MM.1S (cell line): ENCODE data around the gene PREX1.

Source experiments
- DNase-seq: peaks from one replicate; pipeline ENCODE4 v3.0.0-alpha.2; 2015
- H2AFZ ChIP-seq: fragments of 300-600 bp; sonication (generic); 2 replicates; pipeline ENCODE4 v1.6.0; 2016; ENCODE audit warnings: antibody characterized with exemption, low read length
- H3F3A ChIP-seq: fragments of 300-600 bp; sonication (generic); 2 replicates; pipeline ENCODE4 v1.6.1; 2016; ENCODE audit warnings: mild to moderate bottlenecking, antibody characterized with exemption, low read length, moderate library complexity, mixed read lengths; ENCODE audit not compliant: insufficient read depth
- H3K27ac ChIP-seq: fragments of 300-600 bp; sonication (generic); 2 replicates; pipeline ENCODE4 v1.5.1; 2016; ENCODE audit warnings: mild to moderate bottlenecking, low read length
- H3K27me3 ChIP-seq: fragments of 300-600 bp; sonication (generic); replicated peaks from 2 replicates; pipeline ENCODE4 v1.6.0; 2016; ENCODE audit warnings: low read length; ENCODE audit not compliant: insufficient read depth
- H3K36me3 ChIP-seq: fragments of 300-600 bp; sonication (generic); replicated peaks from 2 replicates; pipeline ENCODE4 v1.6.1; 2016; ENCODE audit warnings: mild to moderate bottlenecking, low read length, mixed read lengths; ENCODE audit not compliant: insufficient read depth
- H3K4me1 ChIP-seq: fragments of 300-600 bp; sonication (generic); 2 replicates; pipeline ENCODE4 v1.6.1; 2016; ENCODE audit warnings: low read length, mixed read lengths
- H3K4me2 ChIP-seq: fragments of 300-600 bp; sonication (generic); 2 replicates; pipeline ENCODE4 v1.6.0; 2016; ENCODE audit warnings: low read depth, low read length
- H3K4me3 ChIP-seq: fragments of 300-600 bp; sonication (generic); 2 replicates; pipeline ENCODE4 v1.5.1; 2016; ENCODE audit warnings: low read length, mixed read lengths
- H3K79me2 ChIP-seq: fragments of 300-600 bp; sonication (generic); 2 replicates; pipeline ENCODE4 v1.6.1; 2016; ENCODE audit warnings: mixed run types, low read length, mixed read lengths
- H3K9ac ChIP-seq: fragments of 300-600 bp; sonication (generic); 2 replicates; pipeline ENCODE4 v1.6.1; 2016; ENCODE audit warnings: low read length, mixed read lengths
- H3K9me2 ChIP-seq: fragments of 300-600 bp; sonication (generic); replicated peaks from 2 replicates; pipeline ENCODE4 v1.6.1; 2016; ENCODE audit warnings: mild to moderate bottlenecking, low read length, mixed read lengths; ENCODE audit not compliant: insufficient read depth
- H3K9me3 ChIP-seq: fragments of 300-600 bp; sonication (generic); replicated peaks from 2 replicates; pipeline ENCODE4 v1.6.1; 2016; ENCODE audit warnings: mild to moderate bottlenecking, low read length, mixed read lengths; ENCODE audit not compliant: insufficient read depth
- H4K20me1 ChIP-seq: fragments of 300-600 bp; sonication (generic); 2 replicates; pipeline ENCODE4 v1.6.1; 2016; ENCODE audit warnings: mild to moderate bottlenecking, low read length, moderate library complexity, mixed read lengths; ENCODE audit not compliant: insufficient read depth
- CTCF ChIP-seq: fragments of 300-600 bp; sonication (generic); IDR thresholded peaks from 2 replicates; pipeline ENCODE4 v1.5.1; 2016; ENCODE audit warnings: antibody characterized with exemption, low read length, mixed read lengths
- EZH2 ChIP-seq: fragments of 300-600 bp; sonication (generic); optimal IDR thresholded peaks from 2 replicates; pipeline ENCODE3; 2017; ENCODE audit warnings: low read depth, mild to moderate bottlenecking, antibody characterized with exemption, low read length, mixed read lengths
- EZH2phosphoT487 ChIP-seq: fragments of 300-600 bp; sonication (generic); IDR thresholded peaks from 2 replicates; pipeline ENCODE4 v1.6.1; 2018; ENCODE audit warnings: antibody characterized with exemption, low read length

Gene PREX1

DNA sequence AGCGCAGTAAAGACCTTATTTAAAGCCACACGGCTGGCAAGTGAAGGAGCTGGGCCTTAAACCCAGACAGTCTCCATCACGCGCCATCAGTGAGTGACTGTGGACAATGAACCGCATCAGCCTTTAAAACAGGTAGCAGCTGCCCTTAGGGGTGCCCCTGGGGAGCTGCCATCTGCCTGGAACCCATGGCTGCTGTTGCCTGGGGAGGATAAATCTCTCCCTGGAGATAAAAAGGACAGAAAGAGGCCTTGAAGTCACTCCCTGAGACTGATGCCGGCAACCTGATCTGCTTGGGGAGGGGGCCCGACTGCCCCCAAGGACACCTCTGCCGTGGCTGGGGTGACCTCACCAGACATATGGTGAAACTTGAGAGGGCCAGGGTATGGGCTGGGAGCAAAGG lies 73.5 kb downstream of the PREX1 start:
- H3K27ac ChIP-seq = no peak overlapping the region
- H3K79me2 ChIP-seq = no peaks in the 10 kb centered on the region
- DNase-seq = no peak
- H3F3A ChIP-seq = no peaks in the 10 kb centered on the region
- no peaks in the 10 kb centered on the region for H4K20me1 ChIP-seq
- no peak overlapping the region for H2AFZ ChIP-seq
- no peak overlapping the region for H3K4me3 ChIP-seq
- no peaks in the 10 kb centered on the region for H3K36me3 ChIP-seq
- H3K4me2 ChIP-seq = no peak overlapping the region
- H3K9ac ChIP-seq = no peak overlapping the region
- no peaks in the 10 kb centered on the region for H3K9me3 ChIP-seq
- TF ChIP-seq EZH2phosphoT487 = no peak
- TF ChIP-seq EZH2 = no peak
- TF ChIP-seq CTCF = no peak
- no peaks in the 10 kb centered on the region for H3K4me1 ChIP-seq
- H3K27me3 ChIP-seq = no peaks in the 10 kb centered on the region
- no peaks in the 10 kb centered on the region for H3K9me2 ChIP-seq

DNA sequence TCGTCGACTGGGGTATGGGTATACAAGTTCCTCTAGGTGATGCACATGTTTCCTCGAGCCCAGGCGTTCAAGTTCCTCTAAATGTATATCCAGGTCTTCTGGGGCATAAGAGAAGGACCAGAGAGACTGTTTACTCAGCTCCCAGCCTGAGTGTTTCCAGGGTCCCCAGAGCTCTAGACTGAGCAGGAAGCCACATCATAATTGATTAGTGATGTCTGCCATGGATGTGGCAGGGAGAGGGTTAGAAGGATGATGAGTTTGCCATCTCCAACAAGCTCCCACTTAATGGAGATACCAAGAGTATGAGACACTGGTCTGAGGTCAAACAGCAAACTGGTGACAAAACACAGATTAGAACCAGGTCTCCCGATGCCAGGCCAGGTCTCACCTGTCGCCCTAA lies 74.8 kb downstream of the PREX1 start:
- DNase-seq = no peak
- no peaks in the 10 kb centered on the region for H3K27me3 ChIP-seq
- H3K9me3 ChIP-seq = no peaks in the 10 kb centered on the region
- no peaks in the 10 kb centered on the region for H3F3A ChIP-seq
- no peak overlapping the region for H3K27ac ChIP-seq
- TF ChIP-seq EZH2phosphoT487 (no peak), EZH2 (no peak), CTCF (no peak)
- no peaks in the 10 kb centered on the region for H3K79me2 ChIP-seq
- H3K4me2 ChIP-seq = no peak overlapping the region
- H3K9me2 ChIP-seq = no peaks in the 10 kb centered on the region
- no peak overlapping the region for H3K4me3 ChIP-seq
- H3K9ac ChIP-seq = no peak overlapping the region
- H3K4me1 ChIP-seq = no peaks in the 10 kb centered on the region
- H4K20me1 ChIP-seq = no peaks in the 10 kb centered on the region
- no peaks in the 10 kb centered on the region for H3K36me3 ChIP-seq
- no peak overlapping the region for H2AFZ ChIP-seq

DNA sequence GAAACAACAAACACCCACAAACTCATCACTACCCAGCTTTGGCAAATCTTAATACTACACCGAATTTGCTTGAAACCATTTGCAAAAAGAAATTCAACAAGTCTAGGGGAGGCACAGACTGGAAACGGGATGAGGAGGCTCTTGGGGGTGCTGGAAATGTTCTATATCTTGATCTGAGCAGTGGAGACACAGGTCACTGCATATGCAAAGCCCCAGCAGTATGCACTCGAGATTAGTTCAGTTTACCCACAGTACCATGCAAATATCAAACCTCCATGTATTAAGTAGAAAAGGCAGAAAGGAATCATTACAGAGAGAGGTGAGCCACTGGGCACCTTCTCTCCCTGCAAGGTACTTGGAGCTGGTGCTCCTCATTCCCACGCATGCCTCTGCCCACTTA lies 75.9 kb downstream of the PREX1 start:
- DNase-seq = no peak
- H3F3A ChIP-seq = no peaks in the 10 kb centered on the region
- no peak overlapping the region for H3K4me3 ChIP-seq
- H3K27me3 ChIP-seq = no peaks in the 10 kb centered on the region
- TF ChIP-seq EZH2phosphoT487 (no peak), CTCF (no peak), EZH2 (no peak)
- no peak overlapping the region for H3K9ac ChIP-seq
- no peak overlapping the region for H2AFZ ChIP-seq
- H3K9me3 ChIP-seq = no peaks in the 10 kb centered on the region
- H3K9me2 ChIP-seq = no peaks in the 10 kb centered on the region
- no peaks in the 10 kb centered on the region for H3K36me3 ChIP-seq
- H3K4me1 ChIP-seq = no peaks in the 10 kb centered on the region
- H3K27ac ChIP-seq = no peak overlapping the region
- no peaks in the 10 kb centered on the region for H3K79me2 ChIP-seq
- H4K20me1 ChIP-seq = no peaks in the 10 kb centered on the region
- H3K4me2 ChIP-seq = no peak overlapping the region
